Epidermal melanocyte (primary cell): ENCODE measurements around the gene CDH1.
"Not testable (repeated sequence)": the region's sequence is repeated elsewhere in the genome, so short reads cannot be mapped to it uniquely, and the experiment has no call there.

Experiments used
- DNase-seq: peaks from one replicate; pipeline ENCODE4 v3.0.0; 2011; ENCODE audit warnings: low spot score; ENCODE audit not compliant: insufficient read length

CDH1 gene

DNA sequence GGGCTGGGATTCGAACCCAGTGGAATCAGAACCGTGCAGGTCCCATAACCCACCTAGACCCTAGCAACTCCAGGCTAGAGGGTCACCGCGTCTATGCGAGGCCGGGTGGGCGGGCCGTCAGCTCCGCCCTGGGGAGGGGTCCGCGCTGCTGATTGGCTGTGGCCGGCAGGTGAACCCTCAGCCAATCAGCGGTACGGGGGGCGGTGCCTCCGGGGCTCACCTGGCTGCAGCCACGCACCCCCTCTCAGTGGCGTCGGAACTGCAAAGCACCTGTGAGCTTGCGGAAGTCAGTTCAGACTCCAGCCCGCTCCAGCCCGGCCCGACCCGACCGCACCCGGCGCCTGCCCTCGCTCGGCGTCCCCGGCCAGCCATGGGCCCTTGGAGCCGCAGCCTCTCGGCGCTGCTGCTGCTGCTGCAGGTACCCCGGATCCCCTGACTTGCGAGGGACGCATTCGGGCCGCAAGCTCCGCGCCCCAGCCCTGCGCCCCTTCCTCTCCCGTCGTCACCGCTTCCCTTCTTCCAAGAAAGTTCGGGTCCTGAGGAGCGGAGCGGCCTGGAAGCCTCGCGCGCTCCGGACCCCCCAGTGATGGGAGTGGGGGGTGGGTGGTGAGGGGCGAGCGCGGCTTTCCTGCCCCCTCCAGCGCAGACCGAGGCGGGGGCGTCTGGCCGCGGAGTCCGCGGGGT, at the start of gene CDH1:
Gene CDH1, plus strand, starts transcription at position 247 of the 684 bp plus-strand sequence. Its CDS starts 124 bp downstream, at position 371.
- DNase-seq: no peak

DNA sequence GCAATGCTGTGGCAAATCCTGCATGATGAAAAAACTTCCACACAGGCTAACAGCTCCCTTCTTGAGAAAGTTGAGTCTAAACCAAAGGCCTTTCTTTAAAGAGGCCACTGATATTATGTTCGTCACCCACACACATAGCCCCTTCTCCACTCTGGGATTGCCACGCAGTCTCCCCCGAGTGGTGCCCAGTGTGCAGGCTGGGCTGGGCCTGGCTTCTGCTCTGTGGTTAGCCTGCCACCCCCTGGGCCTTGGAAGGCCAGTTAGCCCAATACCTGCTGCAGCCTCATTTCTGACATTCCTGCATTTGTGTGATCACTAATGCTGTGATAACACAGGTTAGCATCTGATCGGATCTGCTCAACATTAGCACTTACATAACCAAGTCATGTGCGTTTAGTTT, 47.2 kb upstream of the CDH1 start:
- no peak for DNase-seq

DNA sequence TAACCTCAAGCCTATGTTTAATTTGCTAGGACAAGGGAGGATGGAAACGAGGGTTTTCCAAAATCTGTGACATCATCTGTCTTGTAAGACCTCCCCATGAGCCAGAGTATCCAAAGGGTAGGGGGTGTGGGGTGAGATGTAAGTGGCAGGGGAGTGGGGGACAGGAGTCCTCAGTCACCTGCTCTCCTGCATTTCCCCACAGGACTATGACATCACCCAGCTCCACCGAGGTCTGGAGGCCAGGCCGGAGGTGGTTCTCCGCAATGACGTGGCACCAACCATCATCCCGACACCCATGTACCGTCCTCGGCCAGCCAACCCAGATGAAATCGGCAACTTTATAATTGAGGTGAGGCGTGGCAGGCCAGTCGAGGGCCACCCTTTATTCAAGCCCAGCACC, 41.5 kb upstream of the CDH1 start:
- DNase-seq: no peak

DNA sequence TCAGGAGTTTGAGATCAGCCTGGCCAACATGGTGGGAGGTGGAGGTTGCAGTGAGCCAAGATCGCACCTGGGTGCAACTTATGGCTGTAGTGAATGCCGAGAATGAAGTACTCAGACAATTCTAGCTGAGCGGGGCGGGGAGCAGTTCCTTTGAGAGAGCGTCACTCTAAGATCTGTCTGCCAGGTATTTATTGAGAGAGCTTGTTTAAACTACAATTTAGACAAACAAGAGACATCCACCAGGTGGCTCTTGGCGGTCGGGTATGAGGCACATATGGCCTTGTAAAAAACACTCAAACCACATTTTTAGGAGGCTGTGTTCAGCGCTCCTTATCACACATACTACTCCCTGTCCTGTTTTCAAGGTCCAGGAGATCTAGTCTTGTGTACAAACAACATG, 40.6 kb upstream of the CDH1 start:
- no peak for DNase-seq

DNA sequence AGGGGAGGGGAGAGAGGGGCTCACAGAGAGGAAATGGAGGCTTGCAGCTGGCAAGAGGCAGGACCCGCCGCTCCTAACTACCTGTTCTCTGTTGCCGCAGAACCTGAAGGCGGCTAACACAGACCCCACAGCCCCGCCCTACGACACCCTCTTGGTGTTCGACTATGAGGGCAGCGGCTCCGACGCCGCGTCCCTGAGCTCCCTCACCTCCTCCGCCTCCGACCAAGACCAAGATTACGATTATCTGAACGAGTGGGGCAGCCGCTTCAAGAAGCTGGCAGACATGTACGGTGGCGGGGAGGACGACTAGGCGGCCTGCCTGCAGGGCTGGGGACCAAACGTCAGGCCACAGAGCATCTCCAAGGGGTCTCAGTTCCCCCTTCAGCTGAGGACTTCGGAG, 39.0 kb upstream of the CDH1 start:
- DNase-seq: no peak

- no peak for DNase-seq
Observed at GRCh38 chr16:68700120-68700519, 37.0 kb upstream of the CDH1 start.

DNA sequence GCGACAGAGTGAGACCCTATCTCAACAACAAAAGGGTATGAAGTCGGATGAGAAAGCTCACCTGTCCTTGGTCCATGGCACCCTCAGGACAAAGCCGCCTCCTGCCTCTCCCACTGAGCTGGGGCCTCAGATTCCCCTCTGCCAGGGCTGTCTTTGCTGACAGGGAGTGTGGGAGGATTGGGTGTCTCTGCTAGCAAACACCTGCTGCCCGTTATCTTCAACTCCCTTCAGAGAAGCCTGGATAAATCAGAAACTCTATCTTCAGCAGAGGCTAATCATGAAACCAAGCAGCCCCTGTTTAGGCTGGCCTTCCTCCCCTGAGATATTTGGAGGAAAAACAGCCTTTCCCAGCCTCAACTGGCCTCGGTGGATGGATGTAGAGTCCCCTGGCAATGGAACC, 36.3 kb upstream of the CDH1 start:
- no peak for DNase-seq

DNA sequence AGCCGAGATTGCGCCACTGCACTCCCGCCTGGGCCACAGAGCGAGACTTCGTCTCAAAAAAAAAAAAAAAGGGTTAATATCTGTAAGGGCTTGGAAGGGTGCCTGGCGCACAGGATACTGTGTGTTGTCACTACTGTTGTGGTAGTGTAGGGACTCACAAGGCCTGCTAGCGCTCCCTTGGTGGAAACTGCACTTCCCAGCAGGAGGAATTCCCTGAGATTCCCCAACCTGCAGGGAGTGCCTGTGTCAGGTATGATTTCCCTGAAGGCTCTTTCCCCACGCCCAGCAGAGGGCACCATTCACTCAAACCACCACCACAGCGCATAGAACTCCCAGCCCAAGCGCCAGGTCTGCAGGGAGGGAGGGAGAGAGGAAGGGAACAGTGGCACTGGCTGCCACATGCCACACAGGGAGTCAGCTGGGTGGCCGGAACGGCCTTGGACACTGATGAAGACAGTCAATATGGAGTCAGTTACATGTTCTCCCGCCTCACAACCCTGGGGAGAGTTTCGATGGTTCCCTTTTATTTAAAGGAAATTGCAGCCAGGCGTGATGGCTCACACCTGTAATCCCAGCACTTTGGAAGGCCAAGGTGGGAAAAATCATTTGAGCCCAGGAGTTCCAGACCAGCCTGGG, 32.7 kb upstream of the CDH1 start:
- DNase-seq: peak; percentile 50

DNA sequence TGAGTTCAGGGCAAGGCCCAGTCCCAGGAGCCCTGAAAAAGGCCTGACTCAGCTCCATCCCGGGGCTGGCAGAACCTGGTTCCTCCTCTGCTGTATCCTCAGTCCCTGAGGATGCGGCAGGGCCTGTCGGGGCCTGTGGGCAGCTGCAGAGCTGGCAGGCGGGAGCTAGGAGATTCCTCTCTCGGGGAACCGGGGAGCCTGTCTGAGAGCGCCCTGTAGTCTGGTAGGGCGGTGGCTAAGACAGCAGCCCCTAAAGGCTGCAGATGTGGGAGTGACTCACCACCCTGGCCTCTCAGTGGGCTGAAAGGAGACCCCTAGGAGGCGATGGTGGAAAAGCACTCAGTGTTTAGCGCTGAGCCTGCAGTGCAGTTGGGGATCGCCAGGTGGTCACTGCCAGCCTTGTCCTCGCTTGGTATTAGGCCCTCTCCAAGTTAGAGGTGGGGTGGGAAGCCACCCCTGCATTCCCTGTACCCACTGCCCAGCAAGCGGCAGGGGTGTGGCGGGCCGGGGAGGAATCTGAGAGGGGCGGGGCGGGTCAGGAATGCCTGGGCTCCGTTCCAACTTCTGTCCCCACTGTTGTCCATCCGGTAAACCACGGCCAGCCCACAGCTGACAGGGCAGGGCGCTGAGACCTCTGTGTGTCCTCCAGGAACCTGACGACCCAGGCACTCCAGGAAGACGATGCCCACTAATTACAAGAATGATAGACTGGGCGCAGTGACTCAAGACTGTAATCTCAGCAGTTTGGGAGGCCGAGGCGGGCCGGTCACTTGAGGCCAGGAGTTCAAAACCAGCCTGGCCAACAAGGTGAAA, 29.5 kb upstream of the CDH1 start:
- DNase-seq: no peak

GRCh38 chr16:68710211-68710610, 26.9 kb upstream of the CDH1 start:
- DNase-seq: no peak

DNA sequence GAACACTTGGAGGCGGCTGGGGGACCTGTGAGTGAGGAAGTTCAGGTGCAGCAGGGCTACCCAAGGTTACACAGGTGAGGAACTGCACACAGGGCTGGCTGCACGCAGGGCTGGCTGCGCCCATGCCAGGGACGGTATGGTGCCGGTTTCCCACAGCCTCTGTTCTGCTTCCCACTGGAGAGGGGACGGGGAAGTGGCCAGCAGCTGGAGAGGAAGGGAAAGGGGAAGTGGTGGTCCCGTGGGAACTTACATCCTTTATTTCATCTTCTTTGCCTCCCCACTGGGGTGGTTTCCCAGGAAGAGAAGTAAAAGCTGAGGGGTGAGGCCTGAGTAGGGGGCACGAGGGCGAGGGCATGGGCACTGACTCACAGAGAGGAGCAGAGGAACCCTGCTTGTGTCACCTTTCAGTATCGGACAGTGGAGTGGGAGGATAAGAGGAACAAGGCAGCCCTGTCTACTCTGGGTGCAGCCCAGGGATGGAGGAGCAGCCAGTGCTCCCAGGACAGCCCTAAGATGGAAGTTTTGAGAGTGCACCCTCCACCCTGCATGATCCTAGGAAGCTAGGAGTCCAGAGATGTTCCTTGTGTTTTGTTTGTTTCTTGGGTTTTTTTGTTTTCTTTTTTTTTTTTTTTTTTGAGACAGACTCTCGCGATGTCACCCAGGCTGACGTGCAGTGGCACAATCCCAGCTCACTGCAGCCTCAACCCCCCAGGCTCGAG, 25.5 kb upstream of the CDH1 start:
- no peak for DNase-seq

DNA sequence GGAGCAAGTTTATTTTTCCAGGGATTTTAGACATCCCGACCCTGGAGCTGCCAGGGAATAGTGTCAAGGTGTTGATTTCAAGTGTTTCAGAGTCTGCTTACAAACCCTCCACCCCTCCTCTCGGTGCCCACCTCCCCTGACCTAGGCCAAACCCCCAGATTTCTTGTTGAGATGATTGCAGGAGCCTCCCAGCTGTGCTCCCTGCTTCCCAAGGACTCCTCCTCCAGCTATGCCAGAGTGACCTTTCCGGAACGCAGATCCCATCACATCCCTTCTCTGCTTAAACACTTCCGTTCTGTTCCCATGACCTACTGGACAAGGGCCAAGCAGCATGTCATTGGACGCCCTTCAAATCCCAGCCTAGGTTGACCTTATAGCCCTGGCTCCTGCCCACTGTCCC, 23.7 kb upstream of the CDH1 start:
- DNase-seq: no peak

DNA sequence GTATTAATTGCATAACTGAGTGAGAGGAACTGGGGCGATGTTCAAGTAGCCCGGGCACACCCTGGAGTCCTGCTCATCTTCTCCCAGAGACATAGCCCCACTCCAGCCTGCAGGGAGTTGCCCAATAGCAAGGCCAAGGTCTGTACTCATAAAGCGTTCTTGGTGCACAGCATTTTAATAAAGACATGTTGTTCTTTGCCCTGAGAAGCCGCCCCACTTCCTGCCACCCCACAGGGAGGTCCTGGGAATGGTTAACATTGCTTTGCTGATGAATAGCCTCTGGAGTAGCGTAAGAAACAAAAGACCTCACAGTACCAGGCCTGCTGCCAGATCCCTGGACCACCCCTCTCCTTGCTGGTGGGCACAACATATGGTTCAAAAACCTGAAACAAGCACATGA, 21.6 kb upstream of the CDH1 start:
- DNase-seq: no peak

DNA sequence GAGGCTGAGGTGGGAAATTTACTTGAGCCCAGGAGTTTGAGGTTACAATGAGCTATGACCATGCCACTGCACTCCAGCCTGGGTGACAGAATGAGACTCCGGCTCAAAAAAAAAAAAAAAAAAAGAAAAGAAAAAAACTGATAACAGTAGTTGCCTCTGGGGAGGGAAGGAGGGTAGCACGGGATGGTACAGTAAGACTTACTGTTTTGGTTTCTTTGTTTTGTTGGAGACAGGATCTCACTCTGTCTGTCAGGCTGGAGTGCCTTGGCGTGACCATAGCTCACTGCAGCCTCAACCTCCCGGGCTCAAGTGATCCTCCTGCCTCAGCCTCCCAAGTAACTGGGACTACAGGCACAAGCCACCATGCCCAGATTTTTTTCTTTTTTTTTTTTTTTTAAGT, 20.6 kb upstream of the CDH1 start:
- not testable (repeated sequence) for DNase-seq

GRCh38 chr16:68717684-68718083, 19.4 kb upstream of the CDH1 start:
- no peak for DNase-seq

DNA sequence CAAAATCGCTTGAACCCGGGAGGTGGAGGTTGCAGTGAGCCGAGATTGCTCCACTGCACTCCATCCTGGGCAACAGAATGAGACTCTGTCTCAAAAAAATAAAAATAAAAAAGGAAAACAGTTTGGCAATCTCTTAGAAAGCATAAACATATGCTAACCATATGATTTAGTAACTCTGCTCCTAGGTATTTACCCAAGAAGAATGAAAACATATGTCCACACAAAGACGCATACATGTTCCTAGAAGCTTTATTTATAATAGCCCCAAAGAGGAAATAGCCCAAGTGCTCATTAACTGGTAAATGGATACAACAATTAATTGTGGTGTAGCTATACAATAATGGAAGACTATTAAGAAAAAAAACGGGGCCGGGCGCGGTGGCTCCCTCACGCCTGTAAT, 18.5 kb upstream of the CDH1 start:
- no peak for DNase-seq

GRCh38 chr16:68719993-68720489, 17.1 kb upstream of the CDH1 start:
- DNase-seq: no peak

- no peak for DNase-seq
Observed at GRCh38 chr16:68722119-68723024, 14.7 kb upstream of the CDH1 start.

GRCh38 chr16:68724797-68725196, 12.3 kb upstream of the CDH1 start:
- DNase-seq: no peak

- no peak for DNase-seq
Observed at GRCh38 chr16:68728523-68728922, 8.6 kb upstream of the CDH1 start.

GRCh38 chr16:68731637-68732036, 5.5 kb upstream of the CDH1 start:
- no peak for DNase-seq
